Glutamatergic neuron (in vitro differentiated cells): ENCODE results near the gene GREB1. TPM values are rescaled to one million over a fixed set of nuclear protein-coding genes. Genes with fewer than 3 reads are reported as not detected.

Source experiments
- DNase-seq: peaks from one replicate; pipeline ENCODE4 v3.0.0; 2022
- H3K27ac Mint-ChIP-seq: one replicate; pipeline ENCODE4 v1.8.0; 2020; ENCODE audit warnings: mild to moderate bottlenecking, mixed read lengths, inconsistent platforms; ENCODE audit not compliant: unreplicated experiment
- H3K27me3 Mint-ChIP-seq: one replicate; pipeline ENCODE4 v1.8.0; 2020; ENCODE audit warnings: mild to moderate bottlenecking, moderate library complexity, mixed read lengths, inconsistent platforms; ENCODE audit not compliant: unreplicated experiment
- H3K36me3 Mint-ChIP-seq: one replicate; pipeline ENCODE4 v1.8.0; 2020; ENCODE audit warnings: mild to moderate bottlenecking, mixed read lengths, inconsistent platforms; ENCODE audit not compliant: unreplicated experiment
- H3K4me1 Mint-ChIP-seq: one replicate; pipeline ENCODE4 v1.8.0; 2020; ENCODE audit warnings: mild to moderate bottlenecking, low read depth, mixed read lengths, inconsistent platforms; ENCODE audit not compliant: unreplicated experiment
- H3K4me3 Mint-ChIP-seq: one replicate; pipeline ENCODE4 v1.8.0; 2020; ENCODE audit warnings: mild to moderate bottlenecking, mixed read lengths, inconsistent platforms; ENCODE audit not compliant: unreplicated experiment
- H3K9me3 Mint-ChIP-seq: one replicate; pipeline ENCODE4 v1.8.0; 2020; ENCODE audit warnings: mild to moderate bottlenecking, moderate library complexity, mixed read lengths, inconsistent platforms; ENCODE audit not compliant: unreplicated experiment
- total RNA-seq: library from RNA; stranded (reverse); fragmentation: NEBNext Ultra II Directional; extraction: Animal tissue kit (Norgen Biotek cat#: 25700); gene quantifications from one replicate; pipeline ENCODE4 v1.2.1, GENCODE V29; 2021; ENCODE audit not compliant: unreplicated experiment
- TF ChIP-seq, protein P1 (sequence below): fragments of 200-600 bp; sonication (generic); IDR thresholded peaks from one replicate; pipeline ENCODE4 v1.5.0; 2021; ENCODE audit not compliant: partially characterized antibody, unreplicated experiment

GREB1 gene
- total RNA-seq, 1 donor from 2014 or later = 134 TPM

- H3K9me3 Mint-ChIP-seq = peaks cover 2% of the 10 kb centered on the region
- H3K27ac Mint-ChIP-seq = no peak overlapping the region
- peaks cover 1% of the 10 kb centered on the region for H3K27me3 Mint-ChIP-seq
- TF ChIP-seq, protein P1, sequence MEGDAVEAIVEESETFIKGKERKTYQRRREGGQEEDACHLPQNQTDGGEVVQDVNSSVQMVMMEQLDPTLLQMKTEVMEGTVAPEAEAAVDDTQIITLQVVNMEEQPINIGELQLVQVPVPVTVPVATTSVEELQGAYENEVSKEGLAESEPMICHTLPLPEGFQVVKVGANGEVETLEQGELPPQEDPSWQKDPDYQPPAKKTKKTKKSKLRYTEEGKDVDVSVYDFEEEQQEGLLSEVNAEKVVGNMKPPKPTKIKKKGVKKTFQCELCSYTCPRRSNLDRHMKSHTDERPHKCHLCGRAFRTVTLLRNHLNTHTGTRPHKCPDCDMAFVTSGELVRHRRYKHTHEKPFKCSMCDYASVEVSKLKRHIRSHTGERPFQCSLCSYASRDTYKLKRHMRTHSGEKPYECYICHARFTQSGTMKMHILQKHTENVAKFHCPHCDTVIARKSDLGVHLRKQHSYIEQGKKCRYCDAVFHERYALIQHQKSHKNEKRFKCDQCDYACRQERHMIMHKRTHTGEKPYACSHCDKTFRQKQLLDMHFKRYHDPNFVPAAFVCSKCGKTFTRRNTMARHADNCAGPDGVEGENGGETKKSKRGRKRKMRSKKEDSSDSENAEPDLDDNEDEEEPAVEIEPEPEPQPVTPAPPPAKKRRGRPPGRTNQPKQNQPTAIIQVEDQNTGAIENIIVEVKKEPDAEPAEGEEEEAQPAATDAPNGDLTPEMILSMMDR = no peak
- H3K4me3 Mint-ChIP-seq = no peak overlapping the region
- peaks cover 37% of the 10 kb centered on the region for H3K36me3 Mint-ChIP-seq
- no peak for DNase-seq
- no peaks in the 10 kb centered on the region for H3K4me1 Mint-ChIP-seq
Observed at GRCh38 chr2:11624893-11625292, 91.0 kb downstream of the GREB1 start.

DNA sequence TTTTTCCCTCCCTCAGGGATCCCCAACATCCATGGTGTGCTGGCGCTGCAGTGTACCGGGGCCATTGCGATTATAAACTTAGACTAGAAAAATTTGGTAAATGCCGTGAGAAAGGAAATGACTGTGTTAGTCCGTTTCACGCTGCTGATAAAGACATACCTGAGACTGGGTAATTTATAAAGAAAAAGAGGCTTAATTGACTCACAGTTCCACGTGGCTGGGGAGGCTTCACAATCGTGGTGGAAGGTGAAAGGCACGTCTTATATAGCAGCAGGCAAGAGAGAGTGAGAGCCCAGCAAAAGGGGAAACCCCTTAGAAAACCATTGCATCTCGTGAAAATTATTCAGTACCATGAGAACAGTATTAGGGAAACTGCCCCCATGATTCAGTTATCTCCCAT, 91.8 kb downstream of the GREB1 start:
- Mint-ChIP-seq H3K27ac (no peak overlapping the region), H3K9me3 (peaks cover 2% of the 10 kb centered on the region), H3K4me1 (no peaks in the 10 kb centered on the region), H3K4me3 (no peak overlapping the region), H3K36me3 (peaks cover 37% of the 10 kb centered on the region), H3K27me3 (peaks cover 2% of the 10 kb centered on the region)
- DNase-seq = no peak
- TF ChIP-seq, protein P1 = no peak

DNA sequence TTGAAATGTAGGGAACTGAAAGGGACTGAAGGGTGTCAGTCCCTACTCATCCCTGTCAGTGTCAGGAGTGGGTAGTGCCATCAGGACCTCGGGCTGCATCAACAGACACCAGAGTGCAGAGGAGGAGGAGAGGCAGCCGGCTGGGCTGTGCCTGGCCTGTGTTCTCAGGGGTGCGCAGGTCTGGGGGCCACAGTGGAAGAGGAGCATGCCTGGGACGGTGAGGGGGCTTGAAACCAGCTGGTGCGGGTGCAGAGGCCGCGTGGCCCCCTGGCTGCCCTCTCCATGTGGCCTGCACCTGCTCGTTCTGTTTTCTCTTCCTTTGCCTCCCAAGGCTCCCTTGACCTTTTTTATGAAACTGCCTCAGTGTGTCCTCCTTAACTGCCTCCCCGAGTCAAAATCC, 94.8 kb downstream of the GREB1 start:
- peaks cover 2% of the 10 kb centered on the region for H3K27me3 Mint-ChIP-seq
- peaks cover 4% of the 10 kb centered on the region for H3K9me3 Mint-ChIP-seq
- TF ChIP-seq, protein P1 = no peak
- no peaks in the 10 kb centered on the region for H3K4me1 Mint-ChIP-seq
- DNase-seq = no peak
- H3K27ac Mint-ChIP-seq = no peak overlapping the region
- H3K4me3 Mint-ChIP-seq = no peak overlapping the region
- peaks cover 46% of the 10 kb centered on the region for H3K36me3 Mint-ChIP-seq

DNA sequence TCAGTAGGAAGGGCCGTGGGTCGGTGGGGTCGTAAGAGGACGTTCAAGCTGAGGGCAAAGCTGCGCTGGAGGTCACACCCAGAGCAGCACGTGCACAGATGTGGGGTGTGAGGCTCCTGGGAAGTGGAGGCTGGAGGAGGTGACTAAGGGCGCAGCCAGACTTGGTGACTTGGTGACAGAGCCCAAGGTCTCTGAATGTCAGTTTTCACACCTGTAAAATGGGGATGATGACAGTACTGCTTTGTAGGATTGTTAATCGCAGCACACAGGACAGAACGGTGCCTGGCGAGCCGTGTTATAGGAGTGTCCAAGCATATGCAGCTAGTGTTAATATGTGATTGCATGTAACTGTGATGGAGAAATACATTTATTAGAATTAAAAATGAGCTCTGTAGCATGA, 95.4 kb downstream of the GREB1 start:
- DNase-seq = no peak
- H3K9me3 Mint-ChIP-seq = peaks cover 4% of the 10 kb centered on the region
- TF ChIP-seq, protein P1 = no peak
- peaks cover 2% of the 10 kb centered on the region for H3K27me3 Mint-ChIP-seq
- no peak overlapping the region for H3K27ac Mint-ChIP-seq
- no peaks in the 10 kb centered on the region for H3K4me1 Mint-ChIP-seq
- H3K36me3 Mint-ChIP-seq = peaks cover 46% of the 10 kb centered on the region
- H3K4me3 Mint-ChIP-seq = no peak overlapping the region

GRCh38 chr2:11629851-11630250, 96.0 kb downstream of the GREB1 start:
- Mint-ChIP-seq H3K27ac (no peak overlapping the region), H3K9me3 (peaks cover 5% of the 10 kb centered on the region), H3K36me3 (peaks cover 46% of the 10 kb centered on the region), H3K4me3 (no peak overlapping the region), H3K4me1 (no peaks in the 10 kb centered on the region), H3K27me3 (peaks cover 2% of the 10 kb centered on the region)
- DNase-seq = no peak
- TF ChIP-seq, protein P1 = no peak
